ENCODE data around the gene SPOUT1. TPM values are rescaled to one million over a fixed set of nuclear protein-coding genes. Genes with fewer than 3 reads are reported as not detected.

The SPOUT1 gene
- total and polyA plus RNA-seq, 7 donors, result 4.8 to 31.6 (median 25.4) TPM

DNA sequence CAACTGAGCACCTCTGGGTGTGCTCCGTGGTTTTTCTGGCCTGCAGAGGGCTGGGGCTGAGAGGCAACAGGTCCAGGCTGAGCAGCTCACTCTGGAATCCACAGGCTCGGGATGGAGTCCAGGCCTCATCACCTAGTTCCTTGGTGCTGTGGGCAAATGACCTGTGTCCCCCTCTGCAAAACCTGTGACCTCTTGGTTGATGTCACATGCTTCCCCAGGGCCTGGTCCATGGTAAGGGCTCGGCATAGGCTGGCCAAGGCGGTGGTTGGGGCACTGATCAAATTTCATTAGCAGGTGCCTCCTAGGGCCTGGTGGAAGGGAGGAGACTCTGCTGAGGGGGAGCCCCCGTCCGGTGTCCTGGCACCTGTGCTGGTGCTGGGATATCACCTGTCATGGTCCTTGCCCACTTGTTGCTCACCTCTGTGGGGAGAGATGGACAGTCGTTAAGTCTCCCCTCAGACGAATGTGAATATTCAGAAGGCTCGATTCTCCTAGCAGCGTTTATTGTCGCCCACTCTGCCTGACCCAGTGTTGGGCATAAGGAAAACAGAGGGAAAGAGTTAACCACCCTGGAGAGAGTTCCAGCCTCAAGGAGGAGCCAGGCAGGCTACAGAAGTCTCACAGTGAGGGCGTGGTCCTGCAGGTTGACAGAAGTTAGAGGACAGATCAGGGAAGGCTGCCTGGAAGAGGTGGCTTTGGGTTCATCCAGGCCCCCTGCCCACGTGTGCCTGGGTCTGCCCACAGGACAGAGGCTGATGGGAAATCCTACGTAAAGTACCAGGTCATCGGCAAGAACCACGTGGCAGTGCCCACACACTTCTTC lies 7.8 kb downstream of the SPOUT1 start:
- no peak overlapping the region for H3K27ac ChIP-seq
- WGBS, 2 donors, result 86 to 91% methylated on average over 16 of the region's 16 CpGs
- H3K4me1 ChIP-seq, result peaks cover 0 to 20% (median 18%) of the 10 kb centered on the region in 4 donors
- peaks cover 0 to 54% (median 19%) of the 10 kb centered on the region in 4 donors for H3K36me3 ChIP-seq
- H3K27me3 ChIP-seq, result no peaks in the 10 kb centered on the region
- H3K9me3 ChIP-seq, result no peaks in the 10 kb centered on the region
- DNase-seq, result no peak
- intact Hi-C loops (cut with DNase I), result no loop called here
- no peak for TF ChIP-seq POLR2A (IDR thresholded peaks at IDR 0.05)
- TF ChIP-seq POLR2AphosphoS5 (IDR thresholded peaks at IDR 0.05), result no peak
- no peak for TF ChIP-seq EP300 (IDR thresholded peaks at IDR 0.05)
- TF ChIP-seq, protein P1, sequence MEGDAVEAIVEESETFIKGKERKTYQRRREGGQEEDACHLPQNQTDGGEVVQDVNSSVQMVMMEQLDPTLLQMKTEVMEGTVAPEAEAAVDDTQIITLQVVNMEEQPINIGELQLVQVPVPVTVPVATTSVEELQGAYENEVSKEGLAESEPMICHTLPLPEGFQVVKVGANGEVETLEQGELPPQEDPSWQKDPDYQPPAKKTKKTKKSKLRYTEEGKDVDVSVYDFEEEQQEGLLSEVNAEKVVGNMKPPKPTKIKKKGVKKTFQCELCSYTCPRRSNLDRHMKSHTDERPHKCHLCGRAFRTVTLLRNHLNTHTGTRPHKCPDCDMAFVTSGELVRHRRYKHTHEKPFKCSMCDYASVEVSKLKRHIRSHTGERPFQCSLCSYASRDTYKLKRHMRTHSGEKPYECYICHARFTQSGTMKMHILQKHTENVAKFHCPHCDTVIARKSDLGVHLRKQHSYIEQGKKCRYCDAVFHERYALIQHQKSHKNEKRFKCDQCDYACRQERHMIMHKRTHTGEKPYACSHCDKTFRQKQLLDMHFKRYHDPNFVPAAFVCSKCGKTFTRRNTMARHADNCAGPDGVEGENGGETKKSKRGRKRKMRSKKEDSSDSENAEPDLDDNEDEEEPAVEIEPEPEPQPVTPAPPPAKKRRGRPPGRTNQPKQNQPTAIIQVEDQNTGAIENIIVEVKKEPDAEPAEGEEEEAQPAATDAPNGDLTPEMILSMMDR (IDR thresholded peaks at IDR 0.05), result no peak
- no peak overlapping the region for H3K4me3 ChIP-seq

DNA sequence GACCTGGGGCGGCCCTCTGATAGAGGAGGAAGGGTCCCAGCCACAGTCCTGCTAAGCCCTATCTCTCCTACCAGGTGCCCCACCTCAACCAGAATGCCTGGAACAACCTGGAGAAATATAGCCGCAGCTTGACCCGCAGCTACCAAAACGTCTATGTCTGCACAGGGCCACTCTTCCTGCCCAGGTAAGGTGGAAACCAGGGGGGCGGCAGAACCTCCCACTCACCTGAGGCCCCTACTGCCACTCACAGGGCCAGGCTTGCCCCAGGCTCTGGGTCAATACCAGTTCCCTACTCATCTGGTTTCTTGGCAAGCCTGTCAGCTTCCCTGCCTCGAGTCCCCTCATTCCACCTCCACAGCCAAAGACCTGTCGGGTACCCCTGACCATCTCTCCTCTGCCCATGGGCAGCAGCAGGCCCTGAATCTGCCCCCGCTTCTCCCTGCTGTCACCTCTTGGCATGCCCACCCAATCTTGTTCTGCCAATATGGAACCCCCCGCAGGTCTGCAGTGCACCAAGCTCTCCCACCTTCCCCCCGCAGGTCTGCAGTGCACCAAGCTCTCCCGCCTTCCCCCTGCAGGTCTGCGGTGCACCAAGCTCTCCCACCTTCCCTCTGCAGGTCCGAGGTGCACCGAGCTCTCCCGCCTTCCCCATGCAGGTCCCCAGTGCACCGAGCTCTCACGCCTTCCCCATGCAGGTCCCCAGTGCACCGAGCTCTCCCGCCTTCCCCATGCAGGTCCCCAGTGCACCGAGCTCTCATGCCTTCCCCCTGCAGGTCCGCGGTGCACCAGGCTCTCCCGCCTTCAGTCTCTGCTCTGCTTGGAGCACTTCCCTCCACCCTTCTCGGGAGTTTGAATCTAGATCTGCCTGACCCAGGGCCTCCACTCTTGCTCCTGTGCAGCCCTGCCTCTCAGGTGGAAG lies 8.7 kb downstream of the SPOUT1 start:
- peaks cover 0 to 45% (median 17%) of the 10 kb centered on the region in 4 donors for H3K36me3 ChIP-seq
- H3K4me1 ChIP-seq, result peaks cover 0 to 20% (median 18%) of the 10 kb centered on the region in 4 donors
- H3K4me3 ChIP-seq, result no peak overlapping the region
- no peaks in the 10 kb centered on the region for H3K9me3 ChIP-seq
- intact Hi-C loops (cut with DNase I), result no loop called here
- 90 to 92% methylated on average over 24 of the region's 24 CpGs for WGBS, 2 donors
- no peaks in the 10 kb centered on the region for H3K27me3 ChIP-seq
- DNase-seq, result no peak
- TF ChIP-seq, protein P1 (IDR thresholded peaks at IDR 0.05), result no peak
- no peak for TF ChIP-seq POLR2AphosphoS5 (IDR thresholded peaks at IDR 0.05)
- no peak for TF ChIP-seq POLR2A (IDR thresholded peaks at IDR 0.05)
- no peak for TF ChIP-seq EP300 (IDR thresholded peaks at IDR 0.05)
- no peak overlapping the region for H3K27ac ChIP-seq

DNA sequence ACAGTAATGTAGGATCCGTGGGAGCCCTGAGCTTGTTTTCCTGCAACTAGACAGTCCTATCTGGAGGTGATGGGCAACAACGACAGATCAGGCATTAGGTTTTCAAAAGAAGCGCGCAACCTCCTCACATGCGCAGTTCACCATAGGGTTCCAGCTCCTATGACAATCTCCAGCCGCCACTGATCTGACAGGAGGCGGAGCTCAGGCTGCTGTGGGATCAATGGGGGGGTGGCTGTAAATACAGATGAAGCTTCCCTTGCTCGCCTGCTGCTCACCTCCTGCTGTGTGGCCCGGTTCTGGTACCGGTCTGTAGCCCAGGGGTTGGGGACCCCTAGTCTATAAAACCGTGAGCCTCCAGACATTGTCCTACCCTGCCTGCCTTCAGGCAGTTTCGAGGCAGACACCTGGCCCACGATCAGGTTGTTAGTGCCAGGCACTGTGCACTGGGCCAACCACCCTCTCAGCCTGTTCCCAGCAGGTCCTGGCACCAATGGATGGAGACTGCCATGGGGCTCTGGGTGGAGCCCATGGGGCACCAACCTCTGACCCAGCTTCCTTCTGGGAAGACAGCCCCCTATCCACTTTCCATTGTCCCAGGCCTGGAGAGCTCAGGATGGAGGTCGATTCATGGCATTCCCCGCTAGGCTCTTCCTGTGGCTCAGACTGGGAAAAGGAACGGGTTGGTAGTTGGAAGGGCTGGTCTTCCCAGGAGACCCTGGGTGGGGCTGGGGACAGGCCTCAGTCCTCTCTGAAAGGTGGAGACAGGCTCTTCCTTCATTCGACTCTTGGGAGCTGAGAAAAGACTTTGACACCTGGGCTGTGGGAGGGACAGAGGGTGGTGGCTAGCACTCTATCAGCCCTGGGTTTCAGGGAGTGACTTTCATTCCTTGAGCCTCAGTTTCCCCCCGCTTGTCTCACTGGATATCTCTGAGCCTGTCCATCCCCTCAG lies 9.6 kb downstream of the SPOUT1 start:
- 73 to 79% methylated on average over 18 of the region's 18 CpGs for WGBS, 2 donors
- intact Hi-C loops (cut with DNase I), result loop anchor here (5.0 kb wide), 1 partner anchor 268 kb away; the partner anchor contains the start of gene SPTAN1
- Histone ChIP-seq H3K27me3 (no peaks in the 10 kb centered on the region), H3K36me3 (peaks cover 0 to 36% (median 14%) of the 10 kb centered on the region in 4 donors), H3K9me3 (no peaks in the 10 kb centered on the region), H3K4me3 (peak overlapping the region in 3 of 4 donors; percentile 57 to 72 (median 60)), H3K27ac (peak overlapping the region; percentile 84 to 87 (median 86)), H3K4me1 (peaks cover 0 to 20% (median 18%) of the 10 kb centered on the region in 4 donors)
- DNase-seq, result peak; percentile 91
- peak; percentile 76 to 92 (median 86) for TF ChIP-seq POLR2AphosphoS5 (IDR thresholded peaks at IDR 0.05)
- no peak for TF ChIP-seq EP300 (IDR thresholded peaks at IDR 0.05)

DNA sequence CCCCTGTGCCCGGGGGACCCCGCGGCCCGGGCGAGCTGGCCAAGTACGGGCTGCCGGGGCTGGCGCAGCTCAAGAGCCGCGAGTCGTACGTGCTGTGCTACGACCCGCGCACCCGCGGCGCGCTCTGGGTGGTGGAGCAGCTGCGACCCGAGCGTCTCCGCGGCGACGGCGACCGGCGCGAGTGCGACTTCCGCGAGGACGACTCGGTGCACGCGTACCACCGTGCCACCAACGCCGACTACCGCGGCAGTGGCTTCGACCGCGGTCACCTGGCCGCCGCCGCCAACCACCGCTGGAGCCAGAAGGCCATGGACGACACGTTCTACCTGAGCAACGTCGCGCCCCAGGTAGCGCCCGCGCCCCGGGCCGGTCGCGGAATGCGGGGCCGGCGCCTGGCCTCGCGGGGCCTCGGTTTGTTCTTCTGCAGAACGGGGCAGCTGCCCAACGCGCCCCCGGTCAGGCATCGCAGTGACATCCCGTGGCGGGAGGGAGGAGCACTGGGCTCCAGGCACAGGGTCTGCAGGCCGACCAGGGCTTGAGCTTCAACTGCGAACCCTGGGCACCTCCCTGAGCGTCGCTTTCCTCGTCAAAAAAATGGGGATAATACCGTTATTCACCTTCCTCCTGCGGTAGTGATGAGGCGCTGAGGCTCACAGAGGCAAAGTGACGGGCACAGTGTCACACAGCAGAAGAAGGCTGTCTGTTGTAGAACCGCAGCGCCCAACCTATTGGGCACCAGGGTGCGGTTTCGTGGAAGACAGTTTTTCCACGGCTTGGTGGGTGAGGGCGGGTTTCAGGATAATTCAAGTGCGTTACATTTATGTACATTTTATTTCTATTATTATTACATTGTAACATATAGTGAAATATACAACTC lies 10.5 kb downstream of the SPOUT1 start:
- intact Hi-C loops (cut with DNase I), result loop anchor here (5.0 kb wide), 1 partner anchor 267 kb away; the partner anchor contains the start of gene SPTAN1
- DNase-seq, result no peak

More for the DNA sequence above, 10.5 kb downstream of the SPOUT1 start:
- no peaks in the 10 kb centered on the region for H3K9me3 ChIP-seq
- peak overlapping the region; percentile 34 to 72 (median 58) for H3K4me3 ChIP-seq
- peaks cover 0 to 27% (median 9%) of the 10 kb centered on the region in 4 donors for H3K36me3 ChIP-seq
- H3K27me3 ChIP-seq, result no peaks in the 10 kb centered on the region
- H3K4me1 ChIP-seq, result peaks cover 0 to 20% (median 18%) of the 10 kb centered on the region in 4 donors
- TF ChIP-seq EP300 (IDR thresholded peaks at IDR 0.05) (no peak), POLR2AphosphoS5 (IDR thresholded peaks at IDR 0.05) (no peak), POLR2A (IDR thresholded peaks at IDR 0.05) (no peak)
- TF ChIP-seq, protein P1 (IDR thresholded peaks at IDR 0.05), result no peak
- WGBS, 2 donors, result 5 to 9% methylated on average over 90 of the region's 90 CpGs
- H3K27ac ChIP-seq, result peak overlapping the region; percentile 84 to 87 (median 86)

Data from sigmoid colon (tissue), 7 donors.